SK-N-SH treated with all-trans-retinoic acid at 6 μM for 48 hours (cell line): ENCODE data around the gene KIF11.

Source experiments
- ATAC-seq: fragments of 200-7000 bp; cut with Tn5 transposase; 3 replicates; pipeline ENCODE4 v1.9.1; 2020; ENCODE audit warnings: mild to moderate bottlenecking, moderate library complexity
- ARNTL ChIP-seq: fragments of 450-650 bp; formaldehyde crosslinking; IDR thresholded peaks from 2 replicates; pipeline ENCODE4 v1.5.0; 2020; ENCODE audit warnings: low read depth, mild to moderate bottlenecking, moderate library complexity, borderline replicate concordance
- BACH2 ChIP-seq: fragments of 250-450 bp; sonication (Bioruptor Pico); IDR thresholded peaks from 2 replicates; pipeline ENCODE4 v1.9.0; 2021; ENCODE audit warnings: mild to moderate bottlenecking, borderline replicate concordance
- CREB5 ChIP-seq: fragments of 250-450 bp; sonication (Bioruptor Pico); IDR thresholded peaks from 2 replicates; pipeline ENCODE4 v1.5.1; 2020; ENCODE audit warnings: low read depth, mild to moderate bottlenecking, moderate library complexity
- CSDC2 ChIP-seq: fragments of 250-450 bp; sonication (Bioruptor Pico); IDR thresholded peaks from 2 replicates; pipeline ENCODE4 v1.5.0; 2020; ENCODE audit warnings: mild to moderate bottlenecking, moderate library complexity
- CSRNP3 ChIP-seq: fragments of 250-450 bp; sonication (Bioruptor Pico); IDR thresholded peaks from 2 replicates; pipeline ENCODE4 v1.5.1; 2021; ENCODE audit warnings: mild to moderate bottlenecking, moderate library complexity
- ESRRG ChIP-seq: fragments of 250-450 bp; sonication (Bioruptor Pico); IDR thresholded peaks from 2 replicates; pipeline ENCODE4 v1.6.1; 2021; ENCODE audit warnings: mild to moderate bottlenecking
- GLIS3 ChIP-seq: fragments of 250-450 bp; sonication (Bioruptor Pico); IDR thresholded peaks from 2 replicates; pipeline ENCODE4 v1.5.0; 2020; ENCODE audit warnings: mild to moderate bottlenecking, moderate library complexity
- ISL1 ChIP-seq: fragments of 250-450 bp; sonication (Bioruptor Pico); IDR thresholded peaks from 2 replicates; pipeline ENCODE4 v2.1.2; 2022; ENCODE audit warnings: mild to moderate bottlenecking, moderate library complexity
- POU6F1 ChIP-seq: fragments of 250-450 bp; sonication (Bioruptor Pico); IDR thresholded peaks from 2 replicates; pipeline ENCODE4 v1.8.0; 2021; ENCODE audit warnings: low read depth, mild to moderate bottlenecking, moderate library complexity, borderline replicate concordance
- PPARA ChIP-seq: fragments of 250-450 bp; sonication (Bioruptor Pico); IDR thresholded peaks from 2 replicates; pipeline ENCODE4 v1.5.0; 2020; ENCODE audit warnings: mild to moderate bottlenecking, borderline replicate concordance
- RARB ChIP-seq: fragments of 250-450 bp; sonication (Bioruptor Pico); IDR thresholded peaks from 2 replicates; pipeline ENCODE4 v1.8.0; 2021; ENCODE audit warnings: mild to moderate bottlenecking, moderate library complexity
- SNAI2 ChIP-seq: fragments of 250-450 bp; sonication (Bioruptor Pico); IDR thresholded peaks from 2 replicates; pipeline ENCODE4 v1.5.0; 2020; ENCODE audit warnings: mild to moderate bottlenecking, moderate library complexity
- TCF4 ChIP-seq: fragments of 250-450 bp; sonication (Bioruptor Pico); IDR thresholded peaks from 2 replicates; pipeline ENCODE4 v1.8.0; 2021; ENCODE audit warnings: mild to moderate bottlenecking, moderate library complexity, borderline replicate concordance
- TOX ChIP-seq: fragments of 250-450 bp; sonication (Bioruptor Pico); IDR thresholded peaks from 2 replicates; pipeline ENCODE4 v1.8.0; 2021; ENCODE audit warnings: mild to moderate bottlenecking, moderate library complexity, borderline replicate concordance
- ZC3H10 ChIP-seq: fragments of 250-450 bp; sonication (Bioruptor Pico); IDR thresholded peaks from 2 replicates; pipeline ENCODE4 v1.5.1; 2021; ENCODE audit warnings: mild to moderate bottlenecking, moderate library complexity
- ZFP3 ChIP-seq: fragments of 250-450 bp; sonication (Bioruptor Pico); IDR thresholded peaks from 2 replicates; pipeline ENCODE4 v1.5.0; 2020; ENCODE audit warnings: mild to moderate bottlenecking, moderate library complexity
- ZFP30 ChIP-seq: fragments of 450-650 bp; formaldehyde crosslinking; IDR thresholded peaks from 2 replicates; pipeline ENCODE4 v1.5.0; 2022; ENCODE audit warnings: mild to moderate bottlenecking, moderate library complexity
- ZNF565 ChIP-seq: fragments of 450-650 bp; formaldehyde crosslinking; conservative IDR thresholded peaks from 2 replicates; pipeline ENCODE4 v1.5.0; 2020; ENCODE audit warnings: low read depth, mild to moderate bottlenecking, moderate library complexity
- ZNF70 ChIP-seq: fragments of 450-650 bp; formaldehyde crosslinking; IDR thresholded peaks from 2 replicates; pipeline ENCODE4 v1.5.0; 2020; ENCODE audit warnings: mild to moderate bottlenecking, moderate library complexity
- ZNF8 ChIP-seq: fragments of 450-650 bp; formaldehyde crosslinking; IDR thresholded peaks from 2 replicates; pipeline ENCODE4 v1.5.0; 2020; ENCODE audit warnings: mild to moderate bottlenecking, moderate library complexity

KIF11 gene

GRCh38 chr10:92692697-92693533, 100.0 kb downstream of the KIF11 start:
- no peak for ATAC-seq
- TF ChIP-seq TCF4 (CRISPR knock-in tag), result peak; percentile 73
- TF ChIP-seq CSDC2 (CRISPR knock-in tag), result no peak
- TF ChIP-seq POU6F1, result no peak
- TF ChIP-seq, all 23 proteins: peak for 1

GRCh38 chr10:92693534-92693893, 100.6 kb downstream of the KIF11 start:
- no peak for ATAC-seq
- no peak for TF ChIP-seq ISL1 (CRISPR knock-in tag)

GRCh38 chr10:92695679-92696605, 103.0 kb downstream of the KIF11 start:
- TF ChIP-seq SNAI2 (CRISPR knock-in tag) (no peak), PPARA (CRISPR knock-in tag) (no peak), ZNF565 (CRISPR knock-in tag) (no peak), CSRNP3 (CRISPR knock-in tag) (no peak), ESRRG (CRISPR knock-in tag) (no peak), ZFP30 (no peak), GLIS3 (no peak), CREB5 (CRISPR knock-in tag) (no peak), ZNF70 (CRISPR knock-in tag) (no peak), ZFP3 (CRISPR knock-in tag) (no peak), ZC3H10 (no peak), ZNF8 (no peak), TCF4 (CRISPR knock-in tag) (no peak), TOX (no peak), RARB (CRISPR knock-in tag) (no peak), BACH2 (CRISPR knock-in tag) (no peak)

GRCh38 chr10:92696606-92697383, 103.9 kb downstream of the KIF11 start:
- TF ChIP-seq ZFP3 (CRISPR knock-in tag), result no peak
- TF ChIP-seq ZNF8, result no peak
- TF ChIP-seq ZNF565 (CRISPR knock-in tag), result no peak
- no peak for TF ChIP-seq ZNF70 (CRISPR knock-in tag)
- no peak for TF ChIP-seq BACH2 (CRISPR knock-in tag)
- no peak for TF ChIP-seq CSDC2 (CRISPR knock-in tag)
- TF ChIP-seq ARNTL (CRISPR knock-in tag), result no peak
- TF ChIP-seq CREB5 (CRISPR knock-in tag), result no peak
- TF ChIP-seq TCF4 (CRISPR knock-in tag), result no peak
- TF ChIP-seq PPARA (CRISPR knock-in tag), result no peak
- TF ChIP-seq SNAI2 (CRISPR knock-in tag), result no peak
- no peak for TF ChIP-seq ISL1 (CRISPR knock-in tag)
- TF ChIP-seq ZFP30, result no peak
- ATAC-seq, result no peak

More at GRCh38 chr10:92695679-92696605, 103.0 kb downstream of the KIF11 start:
- ATAC-seq, result peak; percentile 64
